Gastroesophageal sphincter (tissue), 4 donors: Measurements from ENCODE around the gene CBARP. TPM values are rescaled to one million over a fixed set of nuclear protein-coding genes. Genes with fewer than 3 reads are reported as not detected.

Source experiments
- ATAC-seq: fragments of 150-250 bp; one replicate; pipeline ENCODE4 v1.9.1; 2016; ENCODE audit warnings: mild to moderate bottlenecking, moderate library complexity
- H3K27ac ChIP-seq, 4 donors: fragments of 200-600 bp; sonication (generic) in 3 of 4; 1 replicate in 3 of 4; 2 replicates in 1 of 4; pipeline ENCODE4 v1.5.1; 2016 to 2019
- H3K27me3 ChIP-seq: fragments of 200-600 bp; sonication (generic); one replicate; pipeline ENCODE4 v1.5.1; 2019
- H3K36me3 ChIP-seq, 2 donors: fragments of 200-600 bp; sonication (generic); one replicate each; pipeline ENCODE4 v1.5.1; 2019; ENCODE audit warnings: control low read depth in 1 of 2
- H3K4me1 ChIP-seq, 3 donors: fragments of 200-600 bp; sonication (generic); 1 replicate in 2 of 3; 2 replicates in 1 of 3; pipeline ENCODE4 v1.5.1; 2016 to 2019; ENCODE audit warnings: control low read depth in 2 of 3
- H3K4me3 ChIP-seq, 2 donors: fragments of 200-600 bp; sonication (generic); one replicate each; pipeline ENCODE4 v1.5.1; 2019; ENCODE audit warnings: mild to moderate bottlenecking in 1 of 2, moderate library complexity in 1 of 2
- H3K9me3 ChIP-seq, 3 donors: fragments of 200-600 bp; sonication (generic); one replicate each; pipeline ENCODE4 v1.5.1; 2017 to 2019; ENCODE audit warnings: control low read depth in 2 of 3
- CTCF ChIP-seq, 4 experiments: fragments of 200-600 bp in 2 of 4; fragments of 450-650 bp in 2 of 4; sonication (generic) in 1 of 4; IDR thresholded peaks; one replicate each; pipeline ENCODE4 v1.5.1; 2017 to 2019; ENCODE audit warnings: antibody characterized with exemption in 4 of 4, mild to moderate bottlenecking in 2 of 4, moderate library complexity in 2 of 4
- EP300 ChIP-seq: sonication (generic); formaldehyde crosslinking; IDR thresholded peaks from one replicate; pipeline ENCODE4 v1.6.1; 2017; ENCODE audit warnings: antibody characterized with exemption, mild to moderate bottlenecking
- POLR2A ChIP-seq, 2 donors: fragments of 450-650 bp; IDR thresholded peaks; one replicate each; pipeline ENCODE4 v1.6.1; 2017; ENCODE audit warnings: antibody characterized with exemption in 2 of 2, mild to moderate bottlenecking in 2 of 2, moderate library complexity in 1 of 2
- POLR2AphosphoS5 ChIP-seq: sonication (generic); formaldehyde crosslinking; IDR thresholded peaks from one replicate; pipeline ENCODE4 v1.6.1; 2017; ENCODE audit warnings: antibody characterized with exemption
- WGBS, 2 donors: methylation state at CpG; one replicate each; pipeline ENCODE4 v1.1.5; 2018; ENCODE audit warnings: low coverage in 1 of 2; 5-methylcytosine and 5-hydroxymethylcytosine counted together
- total RNA-seq, 4 donors: library from RNA; depleted of rRNA; stranded (reverse); fragments of >200 nt; gene quantifications; one replicate each; pipeline ENCODE4 v1.1.0, GENCODE V29; 2016

Gene CBARP
- total RNA-seq, 4 donors from 2014 or later: 0.13 to 0.73 (median 0.49) TPM; not detected in 1

GRCh38 chr19:1255186-1256161 is 17.7 kb upstream of the CBARP start:
- WGBS, 2 donors: 92% methylated on average over 2 of the region's 52 CpGs; no CpG with 5 or more reads in 1 of the 2 donors
- no peaks in the 10 kb centered on the region for H3K9me3 ChIP-seq
- H3K4me3 ChIP-seq: peak overlapping the region in 1 of 2 donors; percentile 6
- no peak for ATAC-seq
- peak overlapping the region; percentile 12 to 100 (median 100) for H3K27ac ChIP-seq
- H3K27me3 ChIP-seq: no peaks in the 10 kb centered on the region
- peaks cover 0 to 96% (median 57%) of the 10 kb centered on the region in 3 donors for H3K4me1 ChIP-seq
- TF ChIP-seq EP300 (no peak), CTCF (IDR thresholded peaks at IDR 0.05) (no peak), POLR2AphosphoS5 (peak; percentile 17), POLR2A (IDR thresholded peaks at IDR 0.05) (peak in 1 of 2 donors; percentile 8)
- H3K36me3 ChIP-seq: peaks cover 3 to 57% of the 10 kb centered on the region in 2 donors

GRCh38 chr19:1254530-1255185 is 16.9 kb upstream of the CBARP start:
- Histone ChIP-seq H3K4me3 (peak overlapping the region in 1 of 2 donors; percentile 86), H3K27me3 (no peaks in the 10 kb centered on the region), H3K9me3 (no peaks in the 10 kb centered on the region), H3K4me1 (peaks cover 0 to 88% (median 49%) of the 10 kb centered on the region in 3 donors), H3K27ac (peak overlapping the region; percentile 70 to 100 (median 100)), H3K36me3 (peaks cover 3 to 57% of the 10 kb centered on the region in 2 donors)
- no peak for TF ChIP-seq EP300
- 60 to 80% methylated on average over 1 of the region's 20 CpGs for WGBS, 2 donors
- no peak for ATAC-seq

GRCh38 chr19:1254081-1254527 is 16.3 kb upstream of the CBARP start:
- H3K9me3 ChIP-seq: no peaks in the 10 kb centered on the region
- H3K36me3 ChIP-seq: peaks cover 3 to 57% of the 10 kb centered on the region in 2 donors
- no peak for TF ChIP-seq POLR2A (IDR thresholded peaks at IDR 0.05)
- peak; percentile 31 for TF ChIP-seq POLR2AphosphoS5
- H3K27me3 ChIP-seq: no peaks in the 10 kb centered on the region
- peak overlapping the region; percentile 70 to 100 (median 100) for H3K27ac ChIP-seq
- peaks cover 0 to 82% (median 43%) of the 10 kb centered on the region in 3 donors for H3K4me1 ChIP-seq
- peak overlapping the region; percentile 11 to 86 for H3K4me3 ChIP-seq
- no CpG with 5 or more reads among the region's 37 CpGs for WGBS, 2 donors
- no peak for ATAC-seq

- H3K4me1 ChIP-seq: peaks cover 0 to 77% (median 39%) of the 10 kb centered on the region in 3 donors
- TF ChIP-seq POLR2AphosphoS5 (peak; percentile 84), EP300 (no peak), CTCF (IDR thresholded peaks at IDR 0.05) (peak in 2 of 4 experiments; percentile 9 to 13), POLR2A (IDR thresholded peaks at IDR 0.05) (no peak)
- H3K4me3 ChIP-seq: peak overlapping the region; percentile 11 to 86
- no peaks in the 10 kb centered on the region for H3K9me3 ChIP-seq
- no peaks in the 10 kb centered on the region for H3K27me3 ChIP-seq
- ATAC-seq: peak; percentile 16
- WGBS, 2 donors: 0% methylated on average over 3 of the region's 23 CpGs; no CpG with 5 or more reads in 1 of the 2 donors
- H3K27ac ChIP-seq: peak overlapping the region; percentile 70 to 100 (median 100)
- H3K36me3 ChIP-seq: peaks cover 3 to 57% of the 10 kb centered on the region in 2 donors
Measured at GRCh38 chr19:1253514-1254080, 15.8 kb upstream of the CBARP start.

- no peaks in the 10 kb centered on the region for H3K27me3 ChIP-seq
- peak overlapping the region; percentile 70 to 100 (median 100) for H3K27ac ChIP-seq
- no CpG with 5 or more reads among the region's 26 CpGs for WGBS, 2 donors
- ATAC-seq: peak; percentile 62
- no peaks in the 10 kb centered on the region for H3K9me3 ChIP-seq
- H3K4me3 ChIP-seq: peak overlapping the region; percentile 11 to 86
- peaks cover 0 to 75% (median 36%) of the 10 kb centered on the region in 3 donors for H3K4me1 ChIP-seq
- no peak for TF ChIP-seq EP300
- TF ChIP-seq POLR2A (IDR thresholded peaks at IDR 0.05): peak in 1 of 2 donors; percentile 2
- peak; percentile 58 for TF ChIP-seq POLR2AphosphoS5
- TF ChIP-seq CTCF (IDR thresholded peaks at IDR 0.05): peak in 3 of 4 experiments; percentile 30 to 51 (median 35)
- peaks cover 3 to 53% of the 10 kb centered on the region in 2 donors for H3K36me3 ChIP-seq
Measured at GRCh38 chr19:1252821-1253513, 15.2 kb upstream of the CBARP start.
